GM20000 (cell line): ENCODE measurements around the gene VSTM4.

Experiments
- DNase-seq: peaks from one replicate; pipeline ENCODE4 v3.0.0; 2012; ENCODE audit warnings: low spot score
- CTCF ChIP-seq: IDR thresholded peaks from 2 replicates; pipeline ENCODE4 v1.5.1; 2012; ENCODE audit warnings: mild to moderate bottlenecking, control low read depth; ENCODE audit errors: extremely low read depth, missing control alignments

Gene VSTM4

GRCh38 chr10:49160110-49160509, 44.8 kb upstream of the VSTM4 start:
- DNase-seq: no peak
- TF ChIP-seq CTCF: no peak

- DNase-seq: no peak
- no peak for TF ChIP-seq CTCF
Observed at GRCh38 chr10:49158915-49159314, 43.6 kb upstream of the VSTM4 start.

GRCh38 chr10:49158404-49158803, 43.1 kb upstream of the VSTM4 start:
- TF ChIP-seq CTCF: no peak
- no peak for DNase-seq

GRCh38 chr10:49157229-49157628, 41.9 kb upstream of the VSTM4 start:
- no peak for TF ChIP-seq CTCF
- DNase-seq: no peak

- no peak for DNase-seq
- TF ChIP-seq CTCF: no peak
Observed at GRCh38 chr10:49154641-49155040, 39.3 kb upstream of the VSTM4 start.

- TF ChIP-seq CTCF: no peak
- DNase-seq: no peak
Observed at GRCh38 chr10:49153971-49154370, 38.6 kb upstream of the VSTM4 start.

GRCh38 chr10:49153115-49153514, 37.8 kb upstream of the VSTM4 start:
- no peak for TF ChIP-seq CTCF

More at GRCh38 chr10:49153115-49153514, 37.8 kb upstream of the VSTM4 start:
- no peak for DNase-seq
